ENCODE data around the gene RRP9. TPM values are rescaled to one million over a fixed set of nuclear protein-coding genes. Genes with fewer than 3 reads are reported as not detected.

RRP9 gene
- total and polyA plus RNA-seq, 10 of the 15 experiments (the other 5 are each of a cell fraction or from before 2014, with no cell fraction given) = 4.7 to 91.5 (median 41.7) TPM

- peaks cover 15% of the 10 kb centered on the region for H3K4me1 ChIP-seq (ENCODE audit: control insufficient read depth, insufficient read depth, low read length)
- no peak for DNase-seq (ENCODE audit: low read depth, low spot score)
- WGBS (ENCODE audit: insufficient coverage, insufficient replicate concordance, low lambda C conversion rate, missing lambda C conversion rate) = 98% methylated on average over 10 of the region's 10 CpGs
- in situ Hi-C loops (cut with MboI) = no loop called here
- no peak for FAIRE-seq
- H3K4me2 ChIP-seq (ENCODE audit: control insufficient read depth, insufficient read depth) = no peak overlapping the region
- no peak overlapping the region for H2AFZ ChIP-seq (ENCODE audit: control insufficient read depth, low read depth, low read length)
- ChIA-PET POLR2A (no interaction called here), SMC1A (ENCODE audit: uncharacterized antibody, unreplicated experiment) (no interaction called here), RAD21 (ENCODE audit: unreplicated experiment) (no interaction called here), CTCF (interaction anchor here (0.9 to 1.3 kb wide), 2 partner anchors 15 to 37 kb away, joined by 4 read pairs; no protein-coding TSS in a partner anchor)
- H3K4me3 ChIP-seq = no peak overlapping the region
- no peaks in the 10 kb centered on the region for H4K20me1 ChIP-seq (ENCODE audit: control insufficient read depth, insufficient read depth)
- H3K9ac ChIP-seq (ENCODE audit: control insufficient read depth, insufficient read depth, low read length) = no peak overlapping the region
- H3K9me3 ChIP-seq (replicated peaks; ENCODE audit: control insufficient read depth, insufficient read depth, low read length) = no peaks in the 10 kb centered on the region
- intact Hi-C loops (cut with micrococcal nuclease; ENCODE audit: unreplicated experiment) = no loop called here
- no TSS peak for BruUV-seq (replicated peaks)
- H3K27ac ChIP-seq (ENCODE audit: control insufficient read depth, insufficient read depth) = no peak overlapping the region
- no peaks in the 10 kb centered on the region for H3K36me3 ChIP-seq (ENCODE audit: control insufficient read depth in 2 of 2, insufficient read depth in 2 of 2, low read length in 1 of 2)
- no peaks in the 10 kb centered on the region for H3K27me3 ChIP-seq (replicated peaks in 1 of 2; ENCODE audit: control insufficient read depth in 2 of 2, insufficient read depth in 2 of 2, low read length in 1 of 2)
- peaks cover 3% of the 10 kb centered on the region for H3K79me2 ChIP-seq (ENCODE audit: control insufficient read depth, insufficient read depth, low read length)
- ATAC-seq = no peak
- TF ChIP-seq STAT3 (IDR thresholded peaks at IDR 0.05; ENCODE audit: low read depth, low read length) = no peak
- TF ChIP-seq IRF4 (IDR thresholded peaks at IDR 0.05; ENCODE audit: low read depth, low read length) = no peak
- no peak for TF ChIP-seq BCL3 (IDR thresholded peaks at IDR 0.05; ENCODE audit: borderline replicate concordance, insufficient read depth, low read depth, low read length, poor library complexity, severe bottlenecking)
- no peak for TF ChIP-seq RBBP5 (conservative IDR thresholded peaks at IDR 0.05)
- TF ChIP-seq TARDBP (IDR thresholded peaks at IDR 0.05; ENCODE audit: borderline replicate concordance) = no peak
- TF ChIP-seq SIX5 (IDR thresholded peaks at IDR 0.05; ENCODE audit: low read depth, low read length, severe bottlenecking) = no peak
- no peak for TF ChIP-seq FOS (IDR thresholded peaks at IDR 0.05; ENCODE audit: borderline replicate concordance, extremely low read depth, insufficient read length)
- no peak for TF ChIP-seq NKRF (conservative IDR thresholded peaks at IDR 0.05)
- TF ChIP-seq ZBTB40 (IDR thresholded peaks at IDR 0.05; ENCODE audit: borderline replicate concordance) = no peak
- no peak for TF ChIP-seq E4F1 (IDR thresholded peaks at IDR 0.05; ENCODE audit: borderline replicate concordance, partially characterized antibody)
- TF ChIP-seq BMI1 (IDR thresholded peaks at IDR 0.05; ENCODE audit: borderline replicate concordance) = no peak
- no peak for TF ChIP-seq IKZF2 (IDR thresholded peaks at IDR 0.05)
- no peak for TF ChIP-seq MEF2B (IDR thresholded peaks at IDR 0.05; ENCODE audit: partially characterized antibody, poor library complexity, severe bottlenecking)
- no peak for TF ChIP-seq JUND (IDR thresholded peaks at IDR 0.05; ENCODE audit: low read depth, low read length)
- no peak for TF ChIP-seq SIN3A (IDR thresholded peaks at IDR 0.05; ENCODE audit: low read depth, low read length)
- TF ChIP-seq NR2F1 (conservative IDR thresholded peaks at IDR 0.05) = no peak
Observed at GRCh38 chr3:51980253-51980652, 38.5 kb upstream of the RRP9 start.
